ENCODE data around the gene SHANK1.

Gene SHANK1

DNA sequence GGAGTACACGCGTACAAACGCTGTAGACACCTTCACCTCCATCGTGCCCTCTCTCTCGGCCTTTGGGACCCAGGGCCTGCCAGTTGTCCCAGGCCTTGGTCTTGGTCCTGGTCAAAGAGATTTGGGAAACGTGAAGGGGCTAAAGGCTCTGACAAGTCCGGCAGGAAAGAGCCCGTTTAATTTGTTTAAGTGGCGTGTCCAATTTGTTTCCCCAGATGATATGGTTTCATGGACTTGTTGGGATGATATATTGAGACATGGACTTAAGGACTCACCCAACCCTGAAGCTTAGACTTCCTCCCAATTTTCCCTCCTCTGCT lies 6.3 kb upstream of the SHANK1 start:
- ATAC-seq, result no peak

DNA sequence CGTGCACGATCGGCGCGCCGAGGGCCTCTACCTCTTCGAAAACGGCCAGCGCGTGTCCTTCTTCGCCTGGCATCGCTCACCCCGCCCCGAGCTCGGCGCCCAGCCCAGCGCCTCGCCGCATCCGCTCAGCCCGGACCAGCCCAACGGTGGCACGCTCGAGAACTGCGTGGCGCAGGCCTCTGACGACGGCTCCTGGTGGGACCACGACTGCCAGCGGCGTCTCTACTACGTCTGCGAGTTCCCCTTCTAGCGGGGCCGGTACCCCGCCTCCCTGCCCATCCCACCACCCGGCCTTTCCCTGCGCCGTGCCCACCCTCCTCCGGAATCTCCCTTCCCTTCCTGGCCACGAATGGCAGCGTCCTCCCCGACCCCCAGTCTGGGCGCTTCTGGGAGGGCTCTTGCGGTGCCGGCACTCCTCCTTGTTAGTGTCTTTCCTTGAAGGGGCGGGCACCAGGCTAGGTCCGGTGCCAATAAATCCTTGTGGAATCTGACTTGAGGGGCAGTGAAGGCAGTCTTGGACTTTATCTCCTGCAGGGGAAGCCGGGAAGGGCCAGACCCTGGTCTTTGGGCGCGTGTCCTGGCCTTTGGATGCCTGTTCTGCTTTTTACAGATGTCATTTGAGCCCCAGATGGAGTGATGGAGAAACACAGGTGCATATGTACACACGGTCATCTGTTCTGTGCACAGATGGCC lies 5.8 kb upstream of the SHANK1 start:
- peak; percentile 32 to 35 for ATAC-seq

DNA sequence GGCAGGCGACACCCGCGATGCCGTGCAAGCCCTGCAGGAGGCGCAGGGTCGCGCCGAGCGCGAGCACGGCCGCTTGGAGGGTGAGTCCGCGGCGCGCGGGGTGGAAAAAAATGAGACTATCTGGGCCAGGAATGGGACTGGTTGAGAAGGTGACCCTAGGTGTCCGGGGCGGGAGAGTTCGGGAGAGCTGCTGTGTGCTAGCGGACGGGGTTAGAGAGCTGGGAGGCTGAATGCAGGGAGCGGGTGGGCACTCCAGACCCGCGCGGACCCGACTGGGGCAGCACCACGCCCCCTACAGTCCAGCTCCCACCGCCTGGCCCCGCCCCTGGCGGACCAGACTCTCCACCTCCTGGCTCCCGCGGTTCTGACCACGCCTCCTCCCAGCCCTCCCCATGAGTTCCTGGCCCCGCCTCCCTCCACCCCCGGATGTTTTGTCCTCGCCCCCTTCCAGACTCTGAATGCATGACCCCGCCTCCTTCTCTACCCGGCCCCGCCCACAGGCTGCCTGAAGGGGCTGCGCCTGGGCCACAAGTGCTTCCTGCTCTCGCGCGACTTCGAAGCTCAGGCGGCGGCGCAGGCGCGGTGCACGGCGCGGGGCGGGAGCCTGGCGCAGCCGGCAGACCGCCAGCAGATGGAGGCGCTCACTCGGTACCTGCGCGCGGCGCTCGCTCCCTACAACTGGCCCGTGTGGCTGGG lies 5.1 kb upstream of the SHANK1 start:
- ATAC-seq, result peak; percentile 84 to 87

DNA sequence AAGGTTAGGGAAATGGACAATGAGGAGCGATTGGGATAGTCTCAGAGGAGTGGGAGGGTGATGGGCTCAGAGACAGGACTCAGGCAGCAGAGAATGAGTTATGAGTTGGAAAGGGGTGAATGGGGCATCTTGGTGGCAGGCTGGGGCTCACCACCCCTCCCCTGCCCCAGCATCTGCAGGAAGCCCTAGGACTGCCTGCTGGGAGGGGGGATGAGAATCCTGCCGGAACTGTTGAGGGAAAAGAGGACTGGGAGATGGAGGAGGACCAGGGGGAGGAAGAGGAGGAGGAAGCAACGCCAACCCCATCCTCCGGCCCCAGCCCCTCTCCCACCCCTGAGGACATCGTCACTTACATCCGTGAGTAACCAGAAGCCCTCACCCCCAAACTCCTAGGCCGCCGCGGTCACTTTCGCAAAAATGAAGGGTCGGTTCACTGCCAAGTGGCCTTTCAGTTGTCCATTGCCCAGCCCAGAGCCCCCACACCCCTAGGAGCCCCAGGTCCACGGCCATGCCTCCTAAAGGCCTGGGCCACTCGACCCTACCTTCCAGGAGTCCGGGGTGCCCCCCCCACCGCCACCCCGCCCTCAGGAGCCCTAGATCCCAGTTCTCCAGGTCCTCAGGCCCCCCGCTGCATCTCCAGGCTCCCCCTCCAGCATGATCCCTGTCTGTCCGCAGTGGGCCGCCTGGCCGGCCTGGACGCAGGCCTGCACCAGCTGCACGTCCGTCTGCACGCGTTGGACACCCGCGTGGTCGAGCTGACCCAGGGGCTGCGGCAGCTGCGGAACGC lies 4.3 kb upstream of the SHANK1 start:
- no peak for ATAC-seq

DNA sequence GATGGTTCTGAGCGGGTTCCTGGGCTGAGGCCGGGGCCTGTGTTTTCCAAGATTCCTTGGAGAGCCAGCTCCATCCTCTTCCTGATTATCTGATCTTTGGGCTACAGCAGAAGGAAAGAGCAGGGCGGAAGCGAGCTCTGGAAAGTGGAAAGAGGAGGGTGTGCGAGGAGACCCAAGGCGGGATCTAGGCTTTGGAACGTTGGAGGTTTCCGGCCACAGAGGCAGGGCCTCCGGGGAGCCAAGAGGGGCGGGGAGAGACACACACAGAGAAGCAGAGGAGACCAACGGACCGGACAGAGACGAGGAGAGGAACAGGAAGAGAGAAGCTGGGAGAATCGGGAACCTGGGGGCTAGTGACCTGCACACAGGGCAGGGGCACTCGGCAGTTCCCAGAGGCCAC lies 3.5 kb upstream of the SHANK1 start, which contains the start of gene CLEC11A:
CLEC11A (plus strand) TSS at position 296 of the 400 bp plus-strand sequence. CDS start 162 bp downstream, outside the sequence.
- ATAC-seq, result no peak

DNA sequence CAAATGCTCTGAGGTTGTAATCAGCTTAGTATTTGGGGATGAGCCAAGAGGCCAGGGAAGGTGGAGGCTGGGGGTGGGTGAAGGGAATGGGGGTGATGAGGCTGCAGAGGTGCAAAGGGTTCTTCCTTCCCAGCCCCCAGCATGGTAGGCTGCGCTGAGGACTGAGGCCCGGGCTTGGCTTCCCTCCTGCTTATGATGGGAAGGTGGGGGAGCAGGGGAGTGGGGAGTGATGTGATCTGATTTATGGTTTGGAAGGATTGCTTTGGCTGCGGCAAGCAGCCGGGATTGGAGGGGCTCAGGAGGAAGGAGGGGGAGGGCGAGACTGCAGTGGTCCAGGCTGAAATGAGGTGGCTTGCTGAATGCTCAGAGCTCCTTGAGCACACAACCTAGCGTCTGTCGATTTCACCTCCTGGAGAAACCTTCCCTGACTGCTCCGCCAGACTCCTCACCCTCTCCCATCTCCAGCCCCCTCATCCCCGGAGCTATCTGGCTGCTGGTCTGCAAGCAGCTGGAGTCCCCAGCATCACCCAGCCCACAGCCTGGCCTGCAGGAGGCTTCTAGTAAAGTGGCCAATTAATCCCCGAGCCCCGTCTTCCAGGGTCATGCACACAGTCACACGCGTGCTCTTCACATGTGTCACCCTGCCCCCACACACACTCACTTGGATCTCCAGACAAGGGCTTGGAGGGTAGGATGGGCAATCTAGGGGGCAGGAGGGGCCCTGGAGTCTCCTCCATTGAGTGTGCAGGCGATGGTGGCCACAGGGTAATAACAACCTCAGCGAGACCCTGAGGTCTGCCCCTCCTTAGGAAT lies 2.8 kb upstream of the SHANK1 start:
- no peak for ATAC-seq

DNA sequence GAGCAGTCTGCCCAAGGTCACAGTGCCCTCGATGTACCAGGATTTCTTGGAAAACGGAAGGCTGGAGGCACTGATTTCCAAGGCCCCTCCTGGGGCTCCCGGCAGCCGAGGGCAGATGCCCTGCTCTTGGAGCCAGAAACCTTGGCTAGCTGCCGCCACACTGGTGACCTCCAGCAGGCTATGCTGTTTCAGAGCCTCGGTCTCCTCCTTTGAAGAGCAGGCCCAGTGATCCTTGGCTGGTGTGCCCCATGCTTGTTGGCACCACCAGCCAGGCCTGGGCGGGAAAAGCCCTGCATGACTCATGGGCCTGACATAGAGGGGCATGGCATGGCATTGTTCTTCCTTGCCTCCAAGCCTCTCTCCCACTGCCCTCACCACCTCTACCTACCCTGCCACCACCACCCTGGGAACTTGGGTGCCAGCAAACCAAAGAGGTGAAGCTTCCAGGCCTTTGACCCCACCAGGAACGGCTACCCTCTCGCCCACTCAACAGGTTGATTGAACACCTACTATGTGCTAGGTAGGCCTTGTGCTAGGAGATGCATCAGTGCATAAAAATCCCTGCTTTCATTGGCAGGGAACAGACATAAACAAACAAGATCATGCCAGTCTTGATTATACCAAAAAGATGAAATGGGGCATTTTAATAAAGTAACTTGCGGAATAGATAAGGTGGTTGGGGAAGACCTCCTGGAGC lies 2.0 kb upstream of the SHANK1 start:
- no peak for ATAC-seq

DNA sequence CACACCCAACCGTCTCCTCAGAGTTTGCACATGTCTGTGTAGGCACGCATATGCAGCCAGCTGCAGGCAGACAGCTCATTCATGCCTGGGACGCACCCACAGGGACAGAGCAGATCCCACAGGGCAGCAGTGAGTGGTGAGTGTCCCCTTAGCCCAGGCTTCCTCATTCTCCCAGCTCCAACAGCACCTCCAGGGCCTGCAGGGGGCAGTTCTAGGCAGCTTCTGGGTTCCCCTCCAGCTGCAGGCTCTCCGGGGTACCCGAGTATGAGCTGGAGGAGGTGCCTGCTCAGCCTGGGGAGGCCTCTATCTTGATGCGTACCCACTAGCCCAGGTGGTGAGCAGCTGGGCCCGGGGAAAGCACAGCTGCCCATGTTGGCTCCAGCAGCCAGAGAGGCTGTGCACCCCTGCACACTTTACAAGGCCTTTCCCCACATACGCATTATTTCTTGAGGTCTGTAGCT lies 1.3 kb upstream of the SHANK1 start:
- no peak for ATAC-seq

DNA sequence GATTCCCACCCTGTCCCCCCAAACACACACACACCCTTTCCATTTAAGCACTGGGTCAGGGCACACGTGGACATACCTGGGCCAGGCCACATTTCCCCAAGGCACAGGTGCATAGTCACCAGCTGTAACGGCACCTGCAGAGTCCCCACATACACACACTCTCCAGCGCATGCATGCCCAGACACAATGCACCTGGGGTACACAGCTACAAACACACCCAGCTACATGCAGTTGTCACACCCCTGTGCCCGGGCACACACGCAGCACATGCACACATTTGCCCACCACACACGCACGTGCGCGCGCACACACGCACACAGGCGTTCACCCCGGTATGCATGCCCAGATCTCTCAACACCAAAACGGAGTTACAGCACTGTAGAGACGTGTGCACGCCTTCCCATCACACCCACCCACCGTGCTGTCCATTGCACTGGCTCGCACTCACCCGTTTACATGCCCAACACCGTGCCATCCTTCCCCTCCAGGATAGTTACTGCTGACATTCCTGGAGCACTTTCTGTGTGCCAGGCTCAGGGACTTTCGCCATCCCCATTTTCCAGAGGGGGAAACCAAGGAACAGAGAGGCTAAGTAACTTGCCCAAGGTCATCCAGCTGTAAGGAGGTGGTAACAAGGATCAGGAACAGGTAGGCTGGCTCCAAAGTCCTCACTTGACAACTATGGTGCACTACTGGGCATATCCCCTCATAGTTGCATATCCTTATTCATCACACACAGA lies 749 bp upstream of the SHANK1 start:
- no peak for ATAC-seq

DNA sequence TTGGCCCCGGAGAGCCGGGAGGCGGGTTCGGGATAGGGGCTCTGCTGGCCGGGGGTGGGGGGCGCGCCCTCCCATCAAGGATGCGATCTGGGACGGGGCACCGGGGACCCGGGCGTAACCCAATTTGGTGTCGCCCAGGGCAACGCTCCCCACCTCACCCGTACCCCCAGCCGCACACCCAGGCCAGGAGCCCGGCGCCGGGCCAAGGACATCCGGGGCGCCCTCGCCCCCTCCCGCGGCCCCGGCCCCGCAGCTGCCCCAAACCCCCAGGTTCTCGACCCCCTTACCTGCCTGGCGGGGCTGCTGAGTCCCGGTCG lies 525 bp downstream of the SHANK1 start:
- ATAC-seq, result no peak

DNA sequence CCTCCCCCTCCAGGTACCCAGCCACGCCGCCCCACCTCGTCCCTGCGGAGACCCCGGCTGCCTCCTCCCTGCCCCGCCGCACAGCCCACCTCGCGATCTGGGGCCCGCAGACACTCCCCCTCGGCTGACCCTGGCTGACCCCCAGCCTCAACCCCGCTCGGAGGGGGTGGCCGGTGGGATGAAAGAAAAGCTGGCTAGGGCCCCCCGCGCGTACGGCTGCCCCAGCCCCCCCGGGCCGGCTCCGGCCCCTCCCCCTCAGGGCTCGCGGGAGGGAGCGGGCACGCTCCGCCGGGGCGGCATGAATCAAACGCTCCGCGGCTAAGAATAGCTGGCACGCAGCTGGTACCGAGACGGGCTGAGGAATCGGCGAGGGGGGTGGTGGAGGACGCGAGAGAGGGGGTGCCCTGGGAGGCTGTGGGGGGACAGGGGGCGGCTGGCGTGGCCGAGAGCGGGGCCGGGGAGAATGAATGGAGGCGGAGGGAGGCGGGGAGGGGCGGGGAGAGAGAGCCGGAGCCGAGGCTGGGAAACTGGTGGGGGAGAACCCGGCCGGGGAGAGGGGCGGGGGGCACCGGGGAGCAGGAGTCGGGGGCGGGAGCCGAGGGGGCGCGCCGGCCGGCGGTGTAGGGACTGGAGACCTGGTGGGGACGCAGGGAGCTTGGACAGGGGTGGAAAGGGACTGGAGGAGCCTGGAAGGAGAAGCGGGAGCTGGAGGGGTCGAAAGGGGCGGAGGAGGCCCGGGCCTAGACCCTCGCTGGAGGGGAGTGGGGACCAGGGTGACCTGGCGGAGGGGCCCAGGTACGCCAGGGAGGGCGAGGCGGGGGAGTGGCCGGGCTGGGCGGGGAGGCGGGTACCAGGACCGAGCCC lies 1.1 kb downstream of the SHANK1 start:
- peak in 1 of 2 donors; percentile 6 for ATAC-seq

DNA sequence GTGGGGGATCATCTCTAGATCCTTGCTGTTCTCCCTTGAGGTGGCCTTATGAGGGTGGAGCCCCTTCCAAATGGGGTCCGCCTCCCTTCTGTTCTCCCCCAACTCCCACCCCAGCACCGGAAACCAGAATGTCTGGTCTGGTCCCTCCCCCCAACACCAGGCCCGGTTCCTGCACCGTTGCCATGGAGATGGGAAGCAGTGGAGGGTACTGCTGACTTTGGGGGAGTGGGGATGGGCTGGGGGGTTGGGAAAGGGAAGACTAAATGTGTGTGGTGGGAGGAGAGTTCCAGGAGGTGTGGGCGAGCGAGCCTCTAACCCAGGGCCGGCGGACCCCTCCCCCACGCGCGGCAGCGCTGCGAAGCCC lies 1.7 kb downstream of the SHANK1 start:
- no peak for ATAC-seq

DNA sequence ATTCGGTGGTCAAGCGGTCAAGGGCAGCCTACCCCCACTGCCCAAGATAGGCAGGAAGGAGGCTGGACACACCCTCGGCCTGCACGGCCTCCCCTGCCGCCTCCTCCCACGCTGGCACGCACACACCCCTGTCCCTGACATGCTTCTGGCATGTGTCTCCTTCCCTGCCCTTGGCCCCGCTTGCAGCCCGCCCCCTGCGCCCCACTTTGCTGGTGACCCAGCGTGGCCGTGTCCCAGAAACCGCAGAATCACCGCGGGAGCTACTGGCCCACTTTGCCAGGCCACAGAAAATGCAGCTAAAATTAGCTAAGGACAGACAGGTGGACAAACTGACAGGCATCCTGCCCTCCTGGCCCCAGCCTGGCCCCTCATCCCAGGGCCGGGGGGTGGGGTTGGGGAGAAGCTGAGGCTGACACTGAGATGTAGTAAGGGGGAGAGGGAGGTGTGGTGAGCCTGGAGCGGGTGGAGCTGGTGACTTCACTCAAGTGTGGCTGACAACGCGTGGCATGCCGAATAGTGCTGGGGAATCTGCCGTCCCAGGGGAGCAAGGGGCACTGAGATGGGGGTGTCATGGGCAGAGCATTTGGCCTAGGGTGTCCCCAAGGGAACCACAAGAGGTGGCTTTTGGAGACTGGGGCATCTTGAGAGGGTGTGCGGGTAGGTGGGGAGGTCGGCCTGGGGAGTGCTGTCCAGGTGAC lies 2.4 kb downstream of the SHANK1 start:
- no peak for ATAC-seq

DNA sequence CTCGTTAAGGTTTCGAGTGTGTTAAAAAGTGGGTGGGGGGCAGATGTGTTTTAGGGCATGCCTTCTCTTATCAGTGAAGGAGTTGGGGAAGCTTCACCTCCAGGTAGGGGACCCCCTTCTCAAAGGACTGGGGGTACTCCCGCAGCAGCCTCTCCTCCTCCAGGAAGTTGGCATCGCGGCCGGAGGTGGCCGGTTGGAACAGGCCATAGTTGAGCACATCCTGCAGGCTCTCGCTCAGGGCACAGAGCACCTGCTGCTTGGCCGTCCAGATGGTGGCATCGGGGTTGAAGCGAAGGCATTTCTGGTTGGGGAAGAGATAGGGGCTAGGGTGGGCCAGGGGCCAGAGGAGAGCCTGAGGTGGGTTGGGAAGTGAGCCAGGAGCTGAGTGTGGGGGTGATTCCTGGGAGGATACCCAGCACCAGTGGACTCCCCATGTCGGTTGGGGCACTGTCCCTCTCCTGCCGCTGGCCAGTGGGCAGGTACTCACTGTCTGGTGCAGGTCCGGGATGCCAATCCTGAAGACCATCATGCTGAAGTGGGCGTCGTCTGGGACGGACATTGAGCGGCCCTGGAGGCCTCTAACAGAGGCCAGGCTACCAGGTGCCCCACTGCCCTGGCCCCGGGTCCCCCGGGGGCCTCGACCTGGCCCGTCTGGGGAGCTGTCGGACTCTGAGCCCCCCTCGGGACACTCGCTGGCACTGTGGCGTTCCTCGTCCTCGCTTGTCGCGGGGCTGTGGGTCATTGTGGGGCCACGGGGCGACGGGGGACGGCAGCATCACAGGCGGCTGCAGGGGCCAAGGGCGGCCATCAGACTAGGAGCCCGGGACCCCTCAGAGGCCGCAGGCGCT lies 3.2 kb downstream of the SHANK1 start:
- no peak for ATAC-seq

DNA sequence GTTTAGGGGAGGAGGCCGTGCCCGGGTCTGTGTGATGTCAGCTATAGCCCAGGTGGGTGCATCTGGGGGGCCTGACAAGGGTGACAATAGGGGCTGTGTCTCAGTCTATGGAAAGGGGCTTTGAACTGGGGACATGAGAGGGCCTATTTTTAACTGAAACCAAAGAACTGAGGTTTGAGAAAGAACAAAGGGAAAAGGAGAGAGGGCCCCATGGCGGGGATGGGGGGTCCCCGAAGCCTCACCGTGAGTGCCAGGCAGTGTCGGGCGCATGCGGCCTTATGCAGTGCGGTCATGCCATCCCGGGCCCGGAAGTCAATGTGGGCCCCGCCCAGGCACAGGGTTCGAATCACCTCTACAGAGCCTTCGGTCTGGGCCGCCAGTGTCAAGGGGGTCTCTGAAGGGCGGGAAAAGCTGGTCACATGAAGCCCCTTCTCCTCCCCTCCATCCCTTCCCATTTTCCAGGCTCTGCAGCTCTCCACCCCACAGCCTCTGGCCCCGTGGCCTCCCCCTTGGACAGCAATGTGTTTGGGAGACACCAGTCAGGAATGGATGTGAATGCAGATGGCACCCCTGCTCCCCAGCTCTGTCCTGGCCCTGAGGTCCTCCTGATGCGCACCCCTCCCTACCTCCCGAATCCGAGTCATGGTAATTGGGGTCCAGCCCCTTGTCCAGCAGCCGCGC lies 5.9 kb downstream of the SHANK1 start:
- ATAC-seq, result no peak

DNA sequence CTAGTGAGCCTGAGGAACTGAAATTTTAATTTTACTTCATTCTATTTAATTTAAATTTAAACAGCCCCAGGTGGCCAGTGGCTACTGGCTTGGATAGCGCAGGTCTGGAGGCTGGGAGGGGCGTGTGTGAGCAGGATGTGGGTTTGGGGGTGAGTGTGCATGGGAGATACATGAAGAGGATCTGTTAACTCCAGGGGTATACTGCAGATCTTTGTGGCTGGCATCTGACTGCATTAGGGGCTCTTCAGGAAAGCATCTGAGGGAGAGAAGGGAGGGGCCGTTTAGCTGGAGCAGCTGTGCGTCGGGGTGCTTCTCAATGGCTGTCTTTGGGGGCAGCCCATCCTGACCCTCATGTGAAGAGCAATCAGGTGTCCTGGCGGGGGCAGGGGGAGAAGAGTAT lies 6.8 kb downstream of the SHANK1 start:
- ATAC-seq, result no peak

DNA sequence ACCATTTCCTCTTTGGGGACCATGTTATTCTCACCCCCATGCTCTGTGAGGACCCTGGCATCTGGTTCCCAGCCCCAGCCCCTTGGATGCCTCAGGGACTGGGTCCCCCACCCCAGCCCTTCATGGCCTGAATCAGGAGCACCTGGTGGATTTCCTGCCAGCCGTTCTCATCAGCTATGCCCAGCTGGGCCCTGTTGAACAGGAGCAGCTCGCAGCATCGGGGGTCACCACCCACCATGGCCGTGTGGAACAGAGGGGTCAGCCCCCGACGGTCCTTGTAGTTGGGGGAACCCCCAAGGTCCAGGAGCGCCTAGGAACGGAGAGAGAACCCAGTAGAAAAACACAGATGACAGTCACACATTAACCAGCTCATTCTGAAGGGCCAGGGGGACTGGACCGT lies 7.8 kb downstream of the SHANK1 start:
- ATAC-seq, result no peak

DNA sequence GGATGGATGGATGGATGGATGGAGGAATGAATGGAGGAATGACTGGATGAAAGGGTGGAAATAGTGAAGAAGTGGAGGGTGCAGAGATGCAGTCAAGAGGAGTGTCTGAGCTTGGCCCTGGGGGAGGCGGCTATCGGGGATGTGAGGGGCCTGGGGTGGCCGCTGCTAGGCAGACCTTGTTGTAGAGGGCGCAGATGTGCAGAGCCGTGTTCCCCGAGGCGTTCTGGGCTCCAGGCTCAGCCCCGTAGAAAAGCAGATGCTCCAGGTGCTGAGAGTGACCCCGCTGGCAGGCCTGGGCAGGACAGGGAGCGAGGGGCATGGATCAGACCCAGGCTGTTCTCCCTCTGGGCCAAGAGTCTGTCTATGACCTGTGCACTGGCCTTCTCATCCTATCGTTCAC lies 8.4 kb downstream of the SHANK1 start:
- ATAC-seq, result no peak

DNA sequence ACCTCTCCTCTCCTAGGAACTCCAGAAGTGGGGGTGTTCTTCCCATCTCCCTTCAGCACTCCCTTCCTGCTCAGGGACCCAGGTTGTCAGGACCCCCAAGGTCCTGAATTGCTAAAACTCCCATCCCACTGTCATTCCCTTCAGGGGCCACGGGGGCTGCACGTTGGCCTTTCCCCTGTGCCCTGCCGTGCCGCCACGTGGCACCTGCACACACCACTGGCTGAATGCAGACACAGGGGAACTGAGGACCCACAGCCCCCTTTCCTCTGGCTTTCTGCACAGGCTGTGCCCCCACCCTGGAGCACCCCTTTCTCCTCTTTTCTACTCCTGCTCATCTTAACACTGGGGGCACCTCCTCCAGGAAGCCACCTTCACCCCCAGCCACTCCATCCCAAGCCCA lies 9.0 kb downstream of the SHANK1 start:
- ATAC-seq, result no peak
